Activated CD8-positive, alpha-beta memory T cell treated with anti-CD3 and anti-CD28 coated beads, Interleukin-2, amount 50 U/mL, for 1 hour (primary cell): ENCODE measurements around the gene LEMD3.

ENCODE experiments used
- DNase-seq: peaks from one replicate; pipeline ENCODE4 v3.0.0-alpha.2; 2020; ENCODE audit errors: extremely low read depth

LEMD3 gene

DNA sequence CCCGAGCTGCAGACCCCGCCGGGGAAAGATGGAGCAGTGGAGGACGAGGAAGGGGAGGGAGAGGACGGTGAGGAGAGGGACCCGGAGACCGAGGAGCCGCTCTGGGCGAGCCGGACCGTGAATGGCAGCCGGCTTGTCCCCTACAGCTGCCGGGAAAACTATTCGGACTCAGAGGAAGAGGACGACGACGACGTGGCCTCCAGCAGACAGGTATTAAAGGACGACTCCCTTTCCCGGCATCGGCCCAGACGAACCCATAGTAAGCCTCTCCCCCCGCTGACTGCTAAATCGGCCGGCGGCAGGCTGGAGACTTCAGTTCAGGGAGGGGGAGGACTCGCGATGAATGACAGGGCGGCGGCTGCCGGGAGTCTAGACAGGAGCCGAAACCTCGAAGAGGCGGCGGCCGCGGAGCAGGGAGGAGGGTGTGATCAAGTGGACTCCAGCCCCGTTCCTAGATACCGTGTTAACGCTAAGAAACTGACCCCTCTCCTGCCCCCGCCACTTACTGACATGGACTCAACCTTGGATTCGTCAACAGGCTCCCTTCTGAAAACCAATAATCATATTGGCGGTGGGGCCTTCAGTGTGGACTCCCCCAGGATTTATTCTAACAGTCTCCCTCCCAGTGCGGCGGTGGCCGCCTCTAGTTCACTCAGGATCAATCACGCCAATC is 962 bp downstream of the LEMD3 start:
- peak; percentile 35 for DNase-seq

- DNase-seq: no peak
Measured at GRCh38 chr12:65171073-65171472, 1.7 kb downstream of the LEMD3 start.

GRCh38 chr12:65171870-65172269 is 2.5 kb downstream of the LEMD3 start:
- no peak for DNase-seq

GRCh38 chr12:65175385-65175784 is 6.0 kb downstream of the LEMD3 start:
- no peak for DNase-seq

DNA sequence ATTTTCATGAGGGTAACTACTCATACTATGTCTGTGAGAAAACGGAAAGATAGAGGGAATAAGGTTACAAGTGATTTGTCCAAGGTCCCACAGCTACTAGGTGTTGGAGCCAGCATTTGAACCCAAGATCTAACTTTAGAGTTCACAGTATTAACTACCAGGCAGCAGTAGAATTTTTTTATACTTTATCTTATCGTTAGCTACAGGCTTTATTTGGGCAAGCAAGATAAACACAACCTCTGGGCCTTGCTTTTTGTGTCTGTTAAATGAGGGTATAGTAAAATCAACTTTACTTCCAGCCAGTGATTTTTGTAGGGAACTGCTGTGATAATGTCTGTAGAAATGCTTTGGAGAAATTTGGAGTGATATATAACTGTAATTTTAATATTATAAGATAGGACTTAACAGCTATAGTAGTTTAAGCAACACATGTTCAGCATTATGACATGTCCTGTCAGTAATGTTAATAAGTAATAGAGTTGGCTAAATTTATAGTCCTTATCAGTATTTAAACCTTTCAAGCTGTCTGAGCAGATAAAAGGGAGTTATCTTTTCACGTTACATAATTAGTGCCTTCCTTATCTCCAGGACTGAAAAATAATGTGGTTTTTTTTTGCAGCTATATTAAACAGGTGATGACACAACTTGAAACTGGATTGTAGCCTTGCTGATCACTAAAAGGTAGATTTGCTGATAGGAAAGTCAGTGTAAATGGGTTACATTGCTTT is 12.8 kb downstream of the LEMD3 start:
- no peak for DNase-seq

- DNase-seq: no peak
Measured at GRCh38 chr12:65184176-65184857, 14.9 kb downstream of the LEMD3 start.

DNA sequence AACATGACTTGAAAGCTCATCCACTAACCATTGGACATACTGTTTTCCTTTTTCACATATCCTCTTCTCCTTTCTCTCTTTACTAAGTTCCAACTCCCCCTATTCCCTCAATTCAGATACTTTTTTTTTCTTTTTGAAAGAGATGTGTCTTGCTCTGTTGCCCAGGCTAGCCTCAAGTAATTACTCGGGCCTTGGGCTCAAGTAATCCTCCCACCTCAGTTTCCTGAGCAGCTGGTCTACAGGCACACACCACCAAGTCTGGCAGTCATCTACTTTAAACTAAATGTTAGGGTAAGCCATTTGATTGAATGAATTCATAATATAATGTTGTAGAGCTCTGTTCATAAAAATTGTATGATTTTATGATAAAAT is 15.5 kb downstream of the LEMD3 start:
- no peak for DNase-seq

- DNase-seq: no peak
Measured at GRCh38 chr12:65187665-65188064, 18.3 kb downstream of the LEMD3 start.

GRCh38 chr12:65188179-65188701 is 18.9 kb downstream of the LEMD3 start:
- DNase-seq: no peak

- DNase-seq: no peak
Measured at GRCh38 chr12:65189028-65189718, 19.8 kb downstream of the LEMD3 start.

- DNase-seq: no peak
Measured at GRCh38 chr12:65192963-65193516, 23.7 kb downstream of the LEMD3 start.

DNA sequence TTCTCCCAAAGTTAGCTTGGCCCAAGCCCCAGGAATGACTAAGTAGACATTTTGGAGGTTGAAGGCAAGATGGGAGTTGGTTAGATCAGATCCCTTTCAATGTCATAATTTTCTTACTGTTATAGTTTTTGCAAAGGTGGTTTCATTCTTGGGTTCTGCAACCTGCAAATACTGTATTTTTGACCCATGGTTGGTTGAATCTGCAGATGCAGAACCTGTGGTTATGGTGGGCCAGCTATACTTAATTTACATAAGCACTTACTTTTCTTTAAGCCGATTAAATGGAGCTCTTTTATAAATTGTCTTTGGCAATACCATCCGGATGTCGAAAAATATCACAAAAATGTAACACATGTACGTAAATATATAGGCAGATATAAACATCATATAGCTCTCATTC is 25.6 kb downstream of the LEMD3 start:
- no peak for DNase-seq

GRCh38 chr12:65195387-65196055 is 26.1 kb downstream of the LEMD3 start:
- DNase-seq: no peak

- no peak for DNase-seq
Measured at GRCh38 chr12:65196762-65197567, 27.6 kb downstream of the LEMD3 start.

DNA sequence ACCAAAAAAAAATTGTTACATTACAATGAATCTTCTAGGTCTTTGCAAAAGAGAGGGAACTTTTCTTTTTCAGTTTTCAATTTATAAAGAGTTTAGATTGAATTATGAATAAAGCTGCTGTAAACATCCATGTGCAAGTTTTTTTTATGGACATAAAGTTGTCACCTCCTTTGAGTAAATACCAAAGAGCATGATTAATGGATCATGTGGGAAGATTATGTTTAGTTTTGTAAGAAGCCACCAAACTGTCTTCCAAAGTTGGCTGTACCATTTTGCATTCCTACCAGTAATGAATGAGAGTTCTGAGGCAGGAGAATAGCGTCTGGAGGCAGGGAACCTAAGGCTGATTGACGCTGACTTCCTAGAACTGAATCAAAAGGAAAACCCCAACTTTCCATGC is 30.2 kb downstream of the LEMD3 start:
- no peak for DNase-seq

DNA sequence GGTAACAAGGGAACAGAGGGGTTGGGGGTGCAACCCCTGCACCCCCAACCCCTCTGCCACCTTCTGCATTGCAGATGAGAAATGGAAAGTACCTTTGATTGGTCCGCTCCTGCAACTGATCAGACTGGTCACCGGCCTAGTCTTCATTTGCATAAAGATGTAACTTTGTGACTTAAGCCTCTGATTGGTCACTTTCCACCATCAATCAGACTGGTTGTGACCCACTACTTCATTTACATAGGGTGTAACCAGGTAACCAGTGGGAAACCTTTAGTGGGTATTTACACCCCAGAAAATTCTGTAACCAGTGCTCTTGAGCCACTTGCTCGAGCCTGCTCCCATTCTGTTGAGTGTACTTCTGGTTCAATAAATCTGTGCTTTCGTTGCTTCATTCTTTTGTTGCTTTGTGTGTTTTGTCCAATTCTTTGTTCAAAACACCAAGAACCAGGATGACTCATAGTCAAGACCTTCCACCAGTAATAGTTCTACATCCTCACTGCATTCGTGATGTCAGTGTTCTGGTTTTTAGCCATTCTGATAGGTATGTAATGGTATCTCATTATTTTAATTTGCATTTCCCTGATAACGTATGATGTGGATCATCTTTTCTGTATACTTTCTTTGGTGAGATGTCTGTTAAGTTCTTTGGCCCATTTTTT is 30.8 kb downstream of the LEMD3 start:
- no peak for DNase-seq

GRCh38 chr12:65203376-65203775 is 34.0 kb downstream of the LEMD3 start:
- DNase-seq: no peak

- no peak for DNase-seq
Measured at GRCh38 chr12:65204886-65205525, 35.6 kb downstream of the LEMD3 start.

- no peak for DNase-seq
Measured at GRCh38 chr12:65205886-65206285, 36.5 kb downstream of the LEMD3 start.
